Body of pancreas (tissue), 4 donors: ENCODE data around the gene IKBKE. TPM values are rescaled to one million over a fixed set of nuclear protein-coding genes. Genes with fewer than 3 reads are reported as not detected.
A peak's percentile ranks its signal among the peaks of the same experiment; 100 is the strongest.

ENCODE experiments used
- ATAC-seq: fragments of 150-250 bp; one replicate; pipeline ENCODE4 v1.9.1; 2016
- DNase-seq, 4 donors: peaks; one replicate each; pipeline ENCODE4 v3.0.0-alpha.2; 2019
- H3K27ac ChIP-seq, 4 donors: fragments of 200-600 bp; sonication (generic); 1 replicate in 3 of 4; 2 replicates in 1 of 4; pipeline versions ENCODE4 v1.5.1 to v1.6.1; 2016 to 2019; ENCODE audit warnings: mild to moderate bottlenecking in 1 of 4, mixed read lengths in 1 of 4, moderate library complexity in 1 of 4
- H3K27me3 ChIP-seq, 2 donors: fragments of 200-600 bp; sonication (generic); one replicate each; pipeline ENCODE4 v1.6.0; 2016; ENCODE audit warnings: mild to moderate bottlenecking in 1 of 2
- H3K36me3 ChIP-seq, 2 donors: fragments of 200-600 bp; sonication (generic); replicated peaks in 1 of 2; 2 replicates each; pipeline ENCODE4 v1.5.1; 2016; ENCODE audit warnings: low read depth in 2 of 2; ENCODE audit not compliant: insufficient read depth in 1 of 2
- H3K4me1 ChIP-seq: fragments of 200-600 bp; sonication (generic); one replicate; pipeline ENCODE4 v1.6.0; 2016
- H3K4me3 ChIP-seq, 2 donors: fragments of 200-600 bp; sonication (generic); 1 replicate in 1 of 2; 2 replicates in 1 of 2; pipeline ENCODE4 v1.5.1; 2016 to 2019
- H3K9me3 ChIP-seq, 3 donors: fragments of 200-600 bp; sonication (generic); 1 replicate in 2 of 3; 2 replicates in 1 of 3; pipeline ENCODE4 v1.5.1; 2016
- CTCF ChIP-seq, 7 experiments: fragments of 450-650 bp in 4 of 7; fragments of 200-600 bp in 3 of 7; sonication (generic) in 3 of 7; IDR thresholded peaks; one replicate each; pipeline ENCODE4 v1.5.1; 2016 to 2019; ENCODE audit warnings: antibody characterized with exemption in 7 of 7
- POLR2A ChIP-seq, 3 donors: fragments of 450-650 bp; IDR thresholded peaks; one replicate each; pipeline ENCODE4 v1.6.1; 2016; ENCODE audit warnings: antibody characterized with exemption in 3 of 3, mild to moderate bottlenecking in 2 of 3
- WGBS, 2 donors: methylation state at CpG; one replicate each; pipeline ENCODE4 v1.1.5; 2017; 5-methylcytosine and 5-hydroxymethylcytosine counted together
- intact Hi-C: fragments of 100-400 bp; cut with DNase I; formaldehyde crosslinking; loops from one replicate; pipeline ENCODE4 v1.15.1; 2023
- total RNA-seq, 2 donors: library from RNA; depleted of rRNA; stranded (reverse); fragments of >200 nt; gene quantifications; one replicate each; pipeline ENCODE4 v1.1.0, GENCODE V29; 2016

Gene IKBKE
- total RNA-seq, 2 donors from 2014 or later: 5.4 to 10.2 TPM

GRCh38 chr1:206505702-206506355, 35.6 kb downstream of the IKBKE start:
- ATAC-seq: no peak
- Histone ChIP-seq H3K4me1 (peaks cover 64% of the 10 kb centered on the region), H3K36me3 (no peaks in the 10 kb centered on the region), H3K27me3 (no peaks in the 10 kb centered on the region), H3K27ac (peak overlapping the region in 3 of 4 donors; percentile 72 to 81 (median 75)), H3K4me3 (no peak overlapping the region), H3K9me3 (no peaks in the 10 kb centered on the region)
- TF ChIP-seq POLR2A (IDR thresholded peaks at IDR 0.05) (no peak), CTCF (IDR thresholded peaks at IDR 0.05) (peak; percentile 10 to 54 (median 41))
- WGBS, 2 donors: 63 to 65% methylated on average over 10 of the region's 10 CpGs
- intact Hi-C loops: no loop called here
- no peak for DNase-seq

- 19 to 39% methylated on average over 17 to 48 of the region's 48 CpGs for WGBS, 2 donors
- TF ChIP-seq POLR2A (IDR thresholded peaks at IDR 0.05) (no peak), CTCF (IDR thresholded peaks at IDR 0.05) (no peak)
- H3K27me3 ChIP-seq: no peaks in the 10 kb centered on the region
- H3K9me3 ChIP-seq: no peaks in the 10 kb centered on the region
- peak overlapping the region; percentile 45 to 81 (median 74) for H3K27ac ChIP-seq
- DNase-seq (peak in 3 of 4 donors; percentile 39 to 48 (median 45)), ATAC-seq (peak; percentile 17)
- H3K4me3 ChIP-seq: peak overlapping the region; percentile 56 to 59
- intact Hi-C loops: no loop called here
- peaks cover 63% of the 10 kb centered on the region for H3K4me1 ChIP-seq
- no peaks in the 10 kb centered on the region for H3K36me3 ChIP-seq
Observed at GRCh38 chr1:206506405-206507283, 36.4 kb downstream of the IKBKE start.

- ATAC-seq: peak; percentile 91
- Histone ChIP-seq H3K27me3 (no peaks in the 10 kb centered on the region), H3K27ac (peak within 1 kb of the TSS; percentile 59 to 81 (median 74)), H3K4me3 (peak within 1 kb of the TSS; percentile 56 to 59), H3K36me3 (no peaks in the 10 kb centered on the region), H3K4me1 (peaks cover 63% of the 10 kb centered on the region), H3K9me3 (no peaks in the 10 kb centered on the region)
- intact Hi-C loops: no loop called here
- TF ChIP-seq POLR2A (IDR thresholded peaks at IDR 0.05) (peak; percentile 94 to 95 (median 95)), CTCF (IDR thresholded peaks at IDR 0.05) (no peak)
- 0% methylated on average over 9 to 96 of the region's 97 CpGs for WGBS, 2 donors
- DNase-seq: peak; percentile 92 to 94 (median 93)
Observed at GRCh38 chr1:206507284-206508129, 37.2 kb downstream of the IKBKE start, which contains the start of gene RASSF5. RASSF5 (plus strand) TSS chr1:206507531; CDS start chr1:206507603, 72 bp downstream.

GRCh38 chr1:206508130-206508889, 38.0 kb downstream of the IKBKE start:
- DNase-seq (peak in 2 of 4 donors; percentile 22 to 48), ATAC-seq (peak; percentile 5)
- Histone ChIP-seq H3K36me3 (no peaks in the 10 kb centered on the region), H3K27me3 (no peaks in the 10 kb centered on the region), H3K27ac (peak overlapping the region; percentile 43 to 81 (median 74)), H3K4me1 (peaks cover 68% of the 10 kb centered on the region), H3K9me3 (no peaks in the 10 kb centered on the region), H3K4me3 (peak overlapping the region in 1 of 2 donors; percentile 56)
- TF ChIP-seq POLR2A (IDR thresholded peaks at IDR 0.05): no peak
- no peak for TF ChIP-seq CTCF (IDR thresholded peaks at IDR 0.05)
- WGBS, 2 donors: 24% methylated on average over 15 of the region's 15 CpGs
- intact Hi-C loops: no loop called here
